ENCODE measurements around the gene WNT8B. TPM values are rescaled to one million over a fixed set of nuclear protein-coding genes. Genes with fewer than 3 reads are reported as not detected.

The WNT8B gene
- not detected in 2 replicates for total RNA-seq

GRCh38 chr10:100462709-100463108 is at the start of gene WNT8B:
Gene WNT8B (plus strand): TSS chr10:100463009. CDS start chr10:100463169, 160 bp downstream.
- no peak for DNase-seq (ENCODE audit: extremely low read depth, low read depth, low spot score)

GRCh38 chr10:100413173-100413572 is 49.6 kb upstream of the WNT8B start:
- DNase-seq (ENCODE audit: extremely low read depth, low read depth, low spot score): no peak

GRCh38 chr10:100419911-100420449 is 42.8 kb upstream of the WNT8B start:
- no peak for DNase-seq (ENCODE audit: extremely low read depth, low read depth, low spot score)

- no peak for DNase-seq (ENCODE audit: extremely low read depth, low read depth, low spot score)
These were observed 35.4 kb upstream of the WNT8B start for GRCh38 chr10:100427374-100427773.

GRCh38 chr10:100433253-100434240 is 29.3 kb upstream of the WNT8B start:
- peak; percentile 95 for DNase-seq (ENCODE audit: extremely low read depth, low read depth, low spot score)

GRCh38 chr10:100436255-100436654 is 26.6 kb upstream of the WNT8B start:
- no peak for DNase-seq (ENCODE audit: extremely low read depth, low read depth, low spot score)

- no peak for DNase-seq (ENCODE audit: extremely low read depth, low read depth, low spot score)
These were observed 24.0 kb upstream of the WNT8B start for GRCh38 chr10:100438674-100439315.

- no peak for DNase-seq (ENCODE audit: extremely low read depth, low read depth, low spot score)
These were observed 20.3 kb upstream of the WNT8B start for GRCh38 chr10:100442548-100442947.

- no peak for DNase-seq (ENCODE audit: extremely low read depth, low read depth, low spot score)
These were observed 16.6 kb upstream of the WNT8B start for GRCh38 chr10:100446130-100446761.

- DNase-seq (ENCODE audit: extremely low read depth, low read depth, low spot score): no peak
These were observed 15.1 kb upstream of the WNT8B start for GRCh38 chr10:100447663-100448062.

GRCh38 chr10:100448951-100449350 is 13.9 kb upstream of the WNT8B start:
- DNase-seq (ENCODE audit: extremely low read depth, low read depth, low spot score): no peak

- no peak for DNase-seq (ENCODE audit: extremely low read depth, low read depth, low spot score)
These were observed 5.5 kb downstream of the WNT8B start for GRCh38 chr10:100468322-100468721.

- no peak for DNase-seq (ENCODE audit: extremely low read depth, low read depth, low spot score)
These were observed 6.2 kb downstream of the WNT8B start for GRCh38 chr10:100468978-100469377.

- no peak for DNase-seq (ENCODE audit: extremely low read depth, low read depth, low spot score)
These were observed 6.9 kb downstream of the WNT8B start for GRCh38 chr10:100469756-100470155.

GRCh38 chr10:100470367-100470766 is 7.6 kb downstream of the WNT8B start:
- DNase-seq (ENCODE audit: extremely low read depth, low read depth, low spot score): no peak

GRCh38 chr10:100477970-100478369 is 15.2 kb downstream of the WNT8B start:
- DNase-seq (ENCODE audit: extremely low read depth, low read depth, low spot score): no peak

GRCh38 chr10:100479037-100479436 is 16.2 kb downstream of the WNT8B start:
- no peak for DNase-seq (ENCODE audit: extremely low read depth, low read depth, low spot score)

GRCh38 chr10:100480002-100480401 is 17.2 kb downstream of the WNT8B start:
- DNase-seq (ENCODE audit: extremely low read depth, low read depth, low spot score): no peak

GRCh38 chr10:100481462-100482081 is 18.8 kb downstream of the WNT8B start:
- peak; percentile 82 for DNase-seq (ENCODE audit: extremely low read depth, low read depth, low spot score)

- DNase-seq (ENCODE audit: extremely low read depth, low read depth, low spot score): peak; percentile 14
These were observed 19.5 kb downstream of the WNT8B start for GRCh38 chr10:100482181-100482833.
